HG02678 (cell line): ENCODE measurements around the gene CEACAM5.
"Not testable (repeated sequence)": the region's sequence is repeated elsewhere in the genome, so short reads cannot be mapped to it uniquely, and the experiment has no call there.

Source experiments
- ATAC-seq: cut with Tn5 transposase; IDR thresholded peaks from one replicate; pipeline ENCODE4 v1.9.1; 2021; ENCODE audit warnings: mild to moderate bottlenecking, moderate library complexity; ENCODE audit not compliant: unreplicated experiment

CEACAM5 gene

GRCh38 chr19:41735071-41735600 lies 26.7 kb downstream of the CEACAM5 start:
- no peak for ATAC-seq

GRCh38 chr19:41739361-41739760 lies 30.9 kb downstream of the CEACAM5 start:
- no peak for ATAC-seq

GRCh38 chr19:41740415-41741243 lies 32.2 kb downstream of the CEACAM5 start:
- no peak for ATAC-seq

GRCh38 chr19:41741244-41741554 lies 32.8 kb downstream of the CEACAM5 start:
- ATAC-seq: no peak

GRCh38 chr19:41744850-41745249 lies 36.4 kb downstream of the CEACAM5 start:
- ATAC-seq: no peak

- ATAC-seq: no peak
Measured at GRCh38 chr19:41745756-41746155, 37.3 kb downstream of the CEACAM5 start.

- ATAC-seq: no peak
Measured at GRCh38 chr19:41746593-41747227, 38.3 kb downstream of the CEACAM5 start.

- no peak for ATAC-seq
Measured at GRCh38 chr19:41748012-41748411, 39.6 kb downstream of the CEACAM5 start.

GRCh38 chr19:41750248-41751134 lies 42.1 kb downstream of the CEACAM5 start:
- ATAC-seq: not testable (repeated sequence)

GRCh38 chr19:41753159-41753558 lies 44.7 kb downstream of the CEACAM5 start:
- ATAC-seq: no peak

GRCh38 chr19:41753936-41754529 lies 45.6 kb downstream of the CEACAM5 start:
- ATAC-seq: no peak

GRCh38 chr19:41755328-41755913 lies 47.0 kb downstream of the CEACAM5 start, which contains the start of gene CEACAM6:
CEACAM6 (plus strand) TSS chr19:41755530; CDS start chr19:41755639, 109 bp downstream.
- ATAC-seq: no peak

GRCh38 chr19:41758846-41759245 lies 50.4 kb downstream of the CEACAM5 start:
- ATAC-seq: no peak

GRCh38 chr19:41767115-41767514 lies 58.7 kb downstream of the CEACAM5 start:
- ATAC-seq: no peak

GRCh38 chr19:41768105-41768504 lies 59.7 kb downstream of the CEACAM5 start:
- ATAC-seq: not testable (repeated sequence)

- ATAC-seq: no peak
Measured at GRCh38 chr19:41769608-41770007, 61.2 kb downstream of the CEACAM5 start.

GRCh38 chr19:41771410-41771809 lies 63.0 kb downstream of the CEACAM5 start:
- ATAC-seq: no peak

- ATAC-seq: no peak
Measured at GRCh38 chr19:41774515-41774980, 66.1 kb downstream of the CEACAM5 start.

- ATAC-seq: no peak
Measured at GRCh38 chr19:41776700-41777099, 68.3 kb downstream of the CEACAM5 start.
